ENCODE results near the gene MXI1.

MXI1 gene

DNA sequence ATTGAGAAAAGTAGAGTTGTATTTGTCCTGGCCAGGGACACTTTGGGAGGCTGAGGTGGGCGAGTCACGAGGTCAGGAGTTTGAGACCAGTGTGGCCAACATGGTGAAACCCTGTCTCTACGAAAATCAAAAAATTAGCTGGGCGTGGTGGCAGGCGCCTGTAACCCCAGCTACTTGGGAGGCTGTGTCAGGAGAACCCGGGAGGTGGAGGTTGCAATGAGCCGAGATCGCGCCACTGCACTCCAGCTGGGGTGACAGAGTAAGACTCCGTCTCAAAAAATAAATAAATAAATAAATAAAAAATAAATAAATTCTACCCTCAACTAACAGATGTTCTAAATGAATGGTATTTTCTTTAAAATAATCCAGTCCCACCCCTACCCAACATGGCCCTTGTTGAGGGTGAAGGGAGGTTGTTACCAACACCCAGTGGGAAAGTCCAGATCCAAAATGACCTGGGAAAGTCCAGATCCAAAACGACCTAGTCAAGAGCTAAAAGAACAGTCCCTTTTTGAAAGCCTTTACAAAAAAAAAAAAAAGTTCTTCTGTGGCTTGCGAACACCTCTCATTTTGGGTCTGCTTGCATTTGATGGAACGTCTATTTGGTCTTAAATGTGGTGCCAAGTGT is 16.0 kb downstream of the MXI1 start:
- Histone ChIP-seq H3K4me2 (peak overlapping the region in 3 of 11 experiments; percentile 75 to 94 (median 85); a peak in 5 of 22 replicates), H3K4me3 (no peak overlapping the region), H4K20me1 (peaks cover 0 to 53% (median 0%) of the 10 kb centered on the region in 11 experiments; a peak in 7 of 22 replicates), H3K36me3 (peaks cover 0 to 4% (median 0%) of the 10 kb centered on the region in 11 experiments; a peak in 7 of 22 replicates), H3K9me3 (replicated peaks in 1 of 11) (no peaks in the 10 kb centered on the region), H3K9ac (no peak overlapping the region), H3K27ac (no peak overlapping the region), H3K4me1 (peaks cover 44 to 74% (median 53%) of the 10 kb centered on the region in 10 experiments), H3K27me3 (no peaks in the 10 kb centered on the region)
- TF ChIP-seq Cebpa-rat (IDR thresholded peaks at IDR 0.05), result no peak

DNA sequence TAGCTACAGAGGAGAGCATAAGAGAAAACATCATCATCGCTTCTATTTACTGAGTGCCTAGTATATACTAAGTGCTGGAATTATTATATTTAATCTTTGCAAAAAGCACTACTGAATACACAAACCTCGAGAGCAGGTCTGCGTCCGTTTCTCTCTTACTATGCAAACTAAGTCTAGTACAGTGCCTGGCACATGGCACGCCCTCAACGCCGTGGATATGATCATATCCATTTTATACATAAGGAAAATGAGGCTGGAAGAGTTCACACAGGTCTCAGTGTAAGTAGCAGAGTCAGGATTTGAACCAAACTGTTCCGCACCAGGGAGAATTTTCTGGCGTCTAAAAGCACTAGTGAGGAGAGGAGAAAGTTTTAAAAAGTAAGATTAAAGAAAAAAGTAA is 17.6 kb downstream of the MXI1 start:
- Histone ChIP-seq H3K9ac (peak overlapping the region in 9 of 11 experiments; percentile 76 to 90 (median 87); a peak in 11 of 22 replicates), H3K4me1 (peaks cover 37 to 61% (median 43%) of the 10 kb centered on the region in 10 experiments), H3K36me3 (peaks cover 0 to 20% (median 0%) of the 10 kb centered on the region in 11 experiments; a peak in 10 of 22 replicates), H3K27me3 (no peaks in the 10 kb centered on the region), H3K4me3 (peak overlapping the region in 9 of 10 experiments; percentile 60 to 84 (median 74); a peak in 11 of 20 replicates), H4K20me1 (peaks cover 0 to 56% (median 0%) of the 10 kb centered on the region in 11 experiments; a peak in 7 of 22 replicates), H3K9me3 (replicated peaks in 1 of 11) (no peaks in the 10 kb centered on the region), H3K4me2 (peak overlapping the region; percentile 69 to 94 (median 79)), H3K27ac (0 out of 22 replicates have a peak overlapping the region, but pooled peaks of 2 of the 11 experiments have one; percentile 85 to 89)
- no peak for TF ChIP-seq Cebpa-rat (IDR thresholded peaks at IDR 0.05)

DNA sequence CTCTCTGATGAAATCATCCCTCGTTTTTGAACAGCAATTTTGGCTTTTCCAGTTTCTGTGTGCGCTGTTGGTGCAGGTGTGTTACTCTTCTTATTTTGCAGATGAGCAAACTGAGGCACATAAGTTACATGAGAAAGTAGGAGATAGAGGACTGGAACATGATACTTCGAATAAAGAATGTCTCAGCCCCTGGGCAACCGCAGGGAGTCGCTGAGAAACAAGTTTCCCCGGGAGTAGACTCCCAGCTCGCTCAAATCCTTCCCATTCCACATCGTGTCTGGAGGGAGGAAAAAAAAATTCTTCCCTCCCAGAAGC is 18.0 kb downstream of the MXI1 start:
- no peaks in the 10 kb centered on the region for H3K9me3 ChIP-seq (replicated peaks in 1 of 11)
- peak overlapping the region; percentile 69 to 94 (median 79) for H3K4me2 ChIP-seq
- no peak for TF ChIP-seq Cebpa-rat (IDR thresholded peaks at IDR 0.05)
- peak overlapping the region; percentile 75 to 90 (median 87); a peak in 21 of 22 replicates for H3K9ac ChIP-seq
- H3K27me3 ChIP-seq, result no peaks in the 10 kb centered on the region
- peaks cover 37 to 57% (median 42%) of the 10 kb centered on the region in 10 experiments for H3K4me1 ChIP-seq
- peaks cover 0 to 24% (median 0%) of the 10 kb centered on the region in 11 experiments; a peak in 10 of 22 replicates for H3K36me3 ChIP-seq
- H3K4me3 ChIP-seq, result peak overlapping the region; percentile 60 to 84 (median 73)
- peak overlapping the region in 9 of 11 experiments; percentile 78 to 89 (median 85); a peak in 11 of 22 replicates for H3K27ac ChIP-seq
- H4K20me1 ChIP-seq, result peaks cover 0 to 56% (median 0%) of the 10 kb centered on the region in 11 experiments; a peak in 7 of 22 replicates

DNA sequence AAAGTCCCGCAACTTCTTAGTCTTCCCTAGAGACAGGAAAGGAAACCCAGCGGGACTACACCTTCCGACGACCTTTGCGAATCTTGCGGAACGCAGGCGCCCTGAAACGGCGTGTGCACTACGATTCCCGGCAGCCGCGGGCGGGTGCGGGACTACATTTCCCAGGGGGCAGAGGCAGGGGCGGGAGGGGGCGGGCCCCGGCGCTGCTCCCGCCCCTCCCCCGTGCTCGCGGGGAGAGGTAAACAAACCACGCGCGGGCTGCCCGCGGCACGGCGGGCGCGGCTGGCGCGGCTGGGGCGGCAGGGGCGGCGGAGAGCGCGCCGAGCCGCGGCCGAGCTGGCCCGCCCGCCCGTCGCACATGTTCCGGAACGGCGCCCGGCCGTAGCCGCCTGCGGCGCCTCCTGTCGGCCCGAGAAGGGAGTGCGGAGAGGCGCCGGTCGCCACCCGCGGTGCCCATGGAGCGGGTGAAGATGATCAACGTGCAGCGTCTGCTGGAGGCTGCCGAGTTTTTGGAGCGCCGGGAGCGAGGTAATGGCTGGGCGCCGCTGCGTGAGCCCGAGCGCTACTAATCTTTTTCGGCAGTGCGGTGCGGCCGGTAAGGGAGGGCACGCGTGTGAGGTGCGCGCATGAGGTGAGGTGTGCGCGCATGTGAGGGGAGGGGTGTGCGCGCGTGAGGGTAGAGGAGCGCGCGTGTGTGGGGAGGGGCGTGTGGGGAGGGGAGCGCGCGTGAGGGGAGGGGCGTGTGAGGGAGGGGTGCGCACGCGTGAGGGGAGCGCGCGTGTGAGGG is 18.5 kb downstream of the MXI1 start:
- Histone ChIP-seq H3K4me3 (peak overlapping the region; percentile 60 to 84 (median 73)), H3K9ac (peak overlapping the region; percentile 75 to 90 (median 87)), H3K4me2 (peak overlapping the region; percentile 69 to 94 (median 79)), H3K9me3 (replicated peaks in 1 of 11) (no peaks in the 10 kb centered on the region), H3K27me3 (no peaks in the 10 kb centered on the region), H3K4me1 (peaks cover 33 to 52% (median 39%) of the 10 kb centered on the region in 10 experiments), H3K36me3 (peaks cover 0 to 30% (median 0%) of the 10 kb centered on the region in 11 experiments; a peak in 10 of 22 replicates), H4K20me1 (peaks cover 0 to 56% (median 0%) of the 10 kb centered on the region in 11 experiments; a peak in 7 of 22 replicates), H3K27ac (peak overlapping the region; percentile 44 to 89 (median 84); a peak in 21 of 22 replicates)
- no peak for TF ChIP-seq Cebpa-rat (IDR thresholded peaks at IDR 0.05)

DNA sequence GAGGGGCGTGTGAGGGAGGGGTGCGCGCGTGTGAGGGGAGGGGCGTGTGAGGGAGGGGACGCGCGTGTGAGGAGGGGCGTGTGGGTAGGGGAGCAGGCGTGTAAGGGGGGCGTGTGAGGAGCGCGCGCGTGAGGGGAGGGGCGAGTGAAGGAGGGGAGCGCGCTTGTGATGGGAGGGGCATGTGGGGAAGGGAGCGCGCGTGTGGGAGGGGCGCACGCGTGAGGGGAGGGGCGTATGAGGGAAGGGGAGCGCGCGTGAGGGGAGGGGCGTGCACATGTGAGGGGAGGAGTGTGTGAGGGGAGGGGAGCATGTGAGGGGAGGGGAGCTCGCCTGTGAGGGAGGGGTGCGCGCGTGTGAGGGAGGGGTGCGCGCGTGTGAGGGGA is 19.1 kb downstream of the MXI1 start:
- Histone ChIP-seq H4K20me1 (peaks cover 0 to 56% (median 0%) of the 10 kb centered on the region in 11 experiments; a peak in 7 of 22 replicates), H3K27ac (peak overlapping the region in 8 of 11 experiments; percentile 79 to 89 (median 85); a peak in 14 of 22 replicates), H3K9ac (peak overlapping the region in 10 of 11 experiments; percentile 75 to 90 (median 87); a peak in 18 of 22 replicates), H3K4me2 (peak overlapping the region in 1 of 11 experiments; percentile 34; a peak in 2 of 22 replicates), H3K27me3 (no peaks in the 10 kb centered on the region), H3K4me3 (peak overlapping the region; percentile 60 to 84 (median 73)), H3K4me1 (peaks cover 27 to 46% (median 33%) of the 10 kb centered on the region in 10 experiments), H3K9me3 (replicated peaks in 1 of 11) (no peaks in the 10 kb centered on the region), H3K36me3 (peaks cover 0 to 35% (median 0%) of the 10 kb centered on the region in 11 experiments; a peak in 10 of 22 replicates)
- TF ChIP-seq Cebpa-rat (IDR thresholded peaks at IDR 0.05), result no peak

DNA sequence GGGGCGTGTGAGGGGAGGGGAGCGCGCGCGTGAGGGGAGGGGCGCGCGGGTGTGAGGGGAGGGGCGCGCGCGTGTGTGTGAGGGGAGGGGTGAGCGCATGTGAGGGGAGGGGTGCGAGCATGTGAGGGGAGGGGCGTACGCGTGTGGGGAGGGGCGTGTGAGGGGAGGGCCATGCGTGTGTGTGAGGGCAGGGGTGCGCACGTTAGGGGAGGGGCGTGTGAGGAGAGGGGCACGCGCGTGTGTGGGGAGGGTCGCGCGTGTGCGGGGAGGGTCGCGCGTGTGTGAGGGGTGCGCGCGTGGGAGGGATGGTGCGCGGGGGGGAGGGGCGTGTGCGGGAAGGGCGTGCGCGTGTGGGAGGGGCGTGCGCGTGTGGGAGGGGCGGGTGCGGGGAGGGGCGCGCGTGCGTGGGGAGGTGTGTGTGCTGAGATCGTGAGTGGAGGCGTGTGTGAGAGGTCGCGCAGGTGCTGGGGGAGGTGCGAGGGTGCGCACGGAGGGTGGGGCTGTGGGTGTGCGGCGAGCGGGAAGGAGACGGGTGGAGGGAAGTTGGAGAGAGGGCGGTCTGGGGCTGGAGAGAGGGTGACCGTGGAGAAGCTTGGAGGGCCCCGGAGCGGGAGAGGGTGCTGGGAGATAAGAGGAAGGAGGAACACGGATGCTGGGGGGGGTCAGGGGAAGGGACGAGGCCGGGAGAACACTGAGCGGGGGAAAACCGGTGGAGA is 19.7 kb downstream of the MXI1 start:
- H3K27ac ChIP-seq, result peak overlapping the region in 10 of 11 experiments; percentile 36 to 89 (median 64); a peak in 19 of 22 replicates
- TF ChIP-seq Cebpa-rat (IDR thresholded peaks at IDR 0.05), result no peak
- peaks cover 0 to 60% (median 0%) of the 10 kb centered on the region in 11 experiments; a peak in 6 of 22 replicates for H4K20me1 ChIP-seq
- H3K4me2 ChIP-seq, result peak overlapping the region; percentile 86 to 95 (median 89)
- peak overlapping the region; percentile 69 to 90 (median 80) for H3K9ac ChIP-seq
- no peaks in the 10 kb centered on the region for H3K9me3 ChIP-seq (replicated peaks in 1 of 11)
- peaks cover 0 to 41% (median under 1%) of the 10 kb centered on the region in 11 experiments; a peak in 11 of 22 replicates for H3K36me3 ChIP-seq
- H3K27me3 ChIP-seq, result no peaks in the 10 kb centered on the region
- peaks cover 21 to 40% (median 27%) of the 10 kb centered on the region in 10 experiments for H3K4me1 ChIP-seq
- peak overlapping the region; percentile 60 to 84 (median 73) for H3K4me3 ChIP-seq

DNA sequence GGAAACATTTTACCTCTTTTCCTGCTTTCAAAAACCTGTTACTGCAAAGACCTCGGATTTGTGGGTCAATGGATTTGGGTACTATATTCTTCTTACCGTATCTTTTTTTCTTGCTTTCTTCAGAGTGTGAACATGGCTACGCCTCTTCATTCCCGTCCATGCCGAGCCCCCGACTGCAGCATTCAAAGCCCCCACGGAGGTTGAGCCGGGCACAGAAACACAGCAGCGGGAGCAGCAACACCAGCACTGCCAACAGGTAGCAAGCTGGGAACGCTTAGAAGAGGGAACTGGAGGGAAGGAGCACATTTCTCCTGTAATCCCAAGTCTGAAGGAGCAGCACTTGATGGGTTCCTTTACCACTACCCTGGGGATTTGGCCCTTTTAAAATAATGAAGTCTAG is 20.7 kb downstream of the MXI1 start:
- Histone ChIP-seq H3K9me3 (replicated peaks in 1 of 11) (no peaks in the 10 kb centered on the region), H3K27ac (peak overlapping the region in 2 of 11 experiments; percentile 70 to 89; a peak in 3 of 22 replicates), H3K4me1 (peaks cover 15 to 30% (median 18%) of the 10 kb centered on the region in 10 experiments), H3K27me3 (no peaks in the 10 kb centered on the region), H4K20me1 (peaks cover 0 to 59% (median 0%) of the 10 kb centered on the region in 11 experiments; a peak in 7 of 22 replicates), H3K4me2 (peak overlapping the region; percentile 86 to 95 (median 89)), H3K4me3 (peak overlapping the region; percentile 60 to 84 (median 73); a peak in 18 of 20 replicates), H3K36me3 (peaks cover 0 to 48% (median 4%) of the 10 kb centered on the region in 11 experiments; a peak in 12 of 22 replicates), H3K9ac (peak overlapping the region in 8 of 11 experiments; percentile 69 to 90 (median 80); a peak in 13 of 22 replicates)
- TF ChIP-seq Cebpa-rat (IDR thresholded peaks at IDR 0.05), result no peak

DNA sequence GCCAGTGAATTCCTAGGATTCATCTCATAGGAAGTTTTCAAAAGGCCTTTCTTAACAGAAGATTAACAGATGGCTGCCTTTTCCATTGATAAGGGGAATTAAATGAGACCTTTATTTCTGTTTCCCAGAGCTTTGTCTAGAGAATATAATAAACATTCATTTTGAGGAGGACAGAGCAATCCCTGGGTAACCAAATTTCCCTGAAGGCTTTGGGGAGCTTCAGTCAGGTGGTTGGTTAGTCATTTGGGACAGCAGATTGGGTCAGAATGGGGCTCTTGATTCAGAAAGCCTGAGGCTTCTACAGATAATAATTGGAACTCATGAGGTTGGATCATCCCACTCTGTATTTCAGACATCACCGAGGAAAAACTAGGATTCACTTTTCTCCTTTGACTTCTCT is 21.8 kb downstream of the MXI1 start:
- H3K4me2 ChIP-seq, result no peak overlapping the region
- H3K4me1 ChIP-seq, result peaks cover 15 to 21% (median 17%) of the 10 kb centered on the region in 10 experiments
- peaks cover 0 to 48% (median 4%) of the 10 kb centered on the region in 11 experiments; a peak in 12 of 22 replicates for H3K36me3 ChIP-seq
- no peak overlapping the region for H3K27ac ChIP-seq
- TF ChIP-seq Cebpa-rat (IDR thresholded peaks at IDR 0.05), result no peak
- H4K20me1 ChIP-seq, result peaks cover 0 to 66% (median 0%) of the 10 kb centered on the region in 11 experiments; a peak in 8 of 22 replicates
- no peaks in the 10 kb centered on the region for H3K9me3 ChIP-seq (replicated peaks in 1 of 11)
- no peak overlapping the region for H3K9ac ChIP-seq
- H3K4me3 ChIP-seq, result no peak overlapping the region
- no peaks in the 10 kb centered on the region for H3K27me3 ChIP-seq
